SJCRH30 (cell line): ENCODE results near the gene PTTG1IP. TPM values are rescaled to one million over a fixed set of nuclear protein-coding genes. Genes with fewer than 3 reads are reported as not detected.

ENCODE experiments used
- DNase-seq, 2 experiments: peaks; one replicate each; pipeline ENCODE4 v3.0.0-alpha.2; 2015 to 2020
- H3K27ac ChIP-seq: fragments of 250-450 bp; sonication (Bioruptor Pico); 2 replicates; pipeline ENCODE4 v1.5.1; 2020; ENCODE audit warnings: mild to moderate bottlenecking, moderate library complexity
- H3K27me3 ChIP-seq: fragments of 250-450 bp; sonication (Bioruptor Pico); 2 replicates; pipeline ENCODE4 v1.5.1; 2020; ENCODE audit warnings: mild to moderate bottlenecking, moderate library complexity
- H3K36me3 ChIP-seq: fragments of 250-450 bp; sonication (Bioruptor Pico); 2 replicates; pipeline ENCODE4 v1.5.1; 2020; ENCODE audit warnings: mild to moderate bottlenecking, moderate library complexity
- H3K4me1 ChIP-seq: fragments of 250-450 bp; sonication (Bioruptor Pico); 2 replicates; pipeline ENCODE4 v1.5.1; 2020; ENCODE audit warnings: mild to moderate bottlenecking, moderate library complexity
- H3K4me3 ChIP-seq: fragments of 250-450 bp; sonication (Bioruptor Pico); 2 replicates; pipeline ENCODE4 v1.5.1; 2020; ENCODE audit warnings: mild to moderate bottlenecking, moderate library complexity
- H3K9me3 ChIP-seq: fragments of 250-450 bp; sonication (Bioruptor Pico); replicated peaks from 2 replicates; pipeline ENCODE4 v1.5.1; 2020; ENCODE audit warnings: mild to moderate bottlenecking, moderate library complexity
- total RNA-seq: library from RNA; depleted of rRNA; stranded (reverse); fragments of >200 nt; shearing (Covaris generic); gene quantifications from 2 replicates; pipeline ENCODE4 v1.2.3, GENCODE V29; 2014

PTTG1IP gene
- total RNA-seq, 1 experiment from 2014 or later = 195 TPM

DNA sequence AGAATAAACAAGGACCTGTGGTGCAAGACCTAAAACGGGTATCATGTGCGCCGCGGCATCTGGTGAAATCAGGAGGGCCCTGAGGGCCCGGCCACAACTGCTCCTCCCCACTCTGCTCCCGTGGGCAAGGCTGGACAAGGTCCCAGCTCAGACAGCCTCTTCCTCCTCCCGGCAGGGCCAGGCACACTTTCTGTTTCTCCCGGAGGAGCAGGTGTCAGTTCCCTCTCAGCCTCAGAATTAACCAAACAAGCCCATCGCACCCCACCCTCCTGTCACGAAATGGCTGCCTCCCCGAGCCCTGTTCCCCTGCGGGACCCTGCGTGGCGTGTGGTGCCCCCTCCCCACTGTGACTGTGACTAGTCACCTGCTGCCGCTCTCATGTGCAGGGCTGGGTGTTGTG lies 15.2 kb downstream of the PTTG1IP start:
- DNase-seq = no peak
- no peak overlapping the region for H3K4me3 ChIP-seq
- no peaks in the 10 kb centered on the region for H3K9me3 ChIP-seq
- no peaks in the 10 kb centered on the region for H3K27me3 ChIP-seq
- no peak overlapping the region for H3K27ac ChIP-seq
- H3K36me3 ChIP-seq = peaks cover 79% of the 10 kb centered on the region
- no peaks in the 10 kb centered on the region; the same call in 1 of the 2 replicates for H3K4me1 ChIP-seq

- Histone ChIP-seq H3K36me3 (peaks cover 77% of the 10 kb centered on the region), H3K9me3 (no peaks in the 10 kb centered on the region), H3K27me3 (no peaks in the 10 kb centered on the region), H3K27ac (no peak overlapping the region), H3K4me3 (no peak overlapping the region), H3K4me1 (peaks cover 6% of the 10 kb centered on the region)
- no peak for DNase-seq
Observed at GRCh38 chr21:44857127-44857892, 16.2 kb downstream of the PTTG1IP start.

GRCh38 chr21:44856131-44856530 lies 17.4 kb downstream of the PTTG1IP start:
- no peaks in the 10 kb centered on the region for H3K27me3 ChIP-seq
- no peak overlapping the region for H3K27ac ChIP-seq
- H3K4me1 ChIP-seq = peaks cover 6% of the 10 kb centered on the region
- peaks cover 78% of the 10 kb centered on the region for H3K36me3 ChIP-seq
- H3K4me3 ChIP-seq = no peak overlapping the region
- no peaks in the 10 kb centered on the region for H3K9me3 ChIP-seq
- no peak for DNase-seq

- no peak for DNase-seq
- Histone ChIP-seq H3K4me1 (peaks cover 6% of the 10 kb centered on the region), H3K27ac (no peak overlapping the region), H3K9me3 (no peaks in the 10 kb centered on the region), H3K27me3 (no peaks in the 10 kb centered on the region), H3K4me3 (no peak overlapping the region), H3K36me3 (peaks cover 82% of the 10 kb centered on the region)
Observed at GRCh38 chr21:44855572-44855971, 17.9 kb downstream of the PTTG1IP start.

DNA sequence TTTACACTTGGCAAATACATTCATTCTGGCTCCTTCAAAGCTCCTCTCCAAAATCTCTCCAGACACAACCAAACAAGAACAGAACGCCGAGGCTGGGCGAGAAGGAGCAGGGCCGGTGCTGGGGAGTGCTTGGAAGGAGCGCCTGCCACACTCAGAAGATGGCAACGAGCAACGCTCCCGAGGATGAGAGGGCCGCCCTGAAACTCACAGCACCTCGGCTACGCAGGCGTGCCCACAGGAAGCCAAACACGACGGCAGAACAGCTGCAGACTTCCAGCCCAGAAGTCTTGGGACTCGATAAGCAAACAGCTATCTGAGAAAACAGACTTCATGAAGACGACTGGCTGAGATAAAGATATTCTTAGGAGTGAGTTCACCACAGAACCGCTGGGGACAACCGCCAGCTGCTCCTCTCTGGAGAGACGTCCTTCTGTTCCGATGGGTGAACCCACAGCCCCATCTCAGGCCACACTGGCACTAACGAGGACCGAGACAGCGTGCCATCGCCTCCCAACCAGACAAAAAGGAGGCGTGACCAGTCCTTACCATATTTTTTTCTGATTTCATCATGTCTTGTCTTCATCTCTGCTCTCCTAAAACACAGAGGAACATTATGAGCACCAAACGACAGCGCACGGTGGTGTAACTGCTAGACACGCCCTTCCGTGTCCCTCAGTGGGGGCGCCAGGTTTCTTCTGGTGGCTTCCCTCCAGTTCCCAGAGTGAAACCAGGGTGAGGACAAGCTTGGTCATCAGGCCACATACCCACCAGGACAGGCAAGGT lies 18.6 kb downstream of the PTTG1IP start:
- Histone ChIP-seq H3K36me3 (peaks cover 82% of the 10 kb centered on the region), H3K4me1 (peaks cover 6% of the 10 kb centered on the region), H3K27ac (no peak overlapping the region), H3K9me3 (no peaks in the 10 kb centered on the region), H3K27me3 (no peaks in the 10 kb centered on the region), H3K4me3 (no peak overlapping the region)
- DNase-seq = no peak

- DNase-seq = no peak
- no peaks in the 10 kb centered on the region for H3K27me3 ChIP-seq
- peaks cover 82% of the 10 kb centered on the region for H3K36me3 ChIP-seq
- H3K4me1 ChIP-seq = peaks cover 6% of the 10 kb centered on the region
- no peak overlapping the region for H3K4me3 ChIP-seq
- H3K9me3 ChIP-seq = no peaks in the 10 kb centered on the region
- H3K27ac ChIP-seq = no peak overlapping the region
Observed at GRCh38 chr21:44854391-44854663, 19.2 kb downstream of the PTTG1IP start.

DNA sequence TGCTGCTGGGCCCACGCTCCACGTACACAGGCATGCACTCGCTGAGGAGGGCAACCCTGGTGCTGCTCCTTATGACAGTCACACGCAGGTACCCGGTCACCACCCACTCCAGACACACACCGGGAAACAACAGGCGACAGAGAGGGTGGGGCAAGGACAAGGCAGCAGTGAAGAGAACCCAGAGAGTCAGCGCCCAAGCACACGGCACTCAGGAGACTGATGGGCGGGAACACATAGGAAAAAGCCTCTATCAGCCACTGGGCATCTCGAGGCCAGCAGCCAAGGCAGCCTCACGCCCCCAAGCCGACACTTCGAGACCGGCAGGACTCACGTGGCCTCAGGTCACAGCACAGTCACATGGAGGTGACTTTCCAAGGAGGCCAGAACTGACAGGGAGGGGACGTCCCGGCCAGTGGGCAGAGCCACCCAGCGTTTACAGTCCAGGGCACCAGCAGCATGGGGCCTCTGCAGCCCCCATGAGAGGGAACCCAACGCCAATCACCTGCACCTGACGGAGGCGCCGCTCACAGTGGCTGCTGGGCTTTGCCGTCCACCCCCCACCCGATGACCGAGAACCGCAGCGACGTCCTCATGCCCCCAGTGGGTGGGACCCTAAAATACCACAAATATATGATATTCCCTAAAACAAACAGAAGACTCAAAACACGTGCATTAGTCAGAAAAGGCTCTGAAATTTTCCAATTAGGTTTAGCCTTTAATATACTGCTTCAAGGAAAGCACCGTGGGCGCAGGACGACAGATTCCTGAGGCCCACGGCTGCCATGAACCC lies 19.7 kb downstream of the PTTG1IP start:
- no peak overlapping the region for H3K27ac ChIP-seq
- H3K36me3 ChIP-seq = peaks cover 82% of the 10 kb centered on the region
- H3K9me3 ChIP-seq = no peaks in the 10 kb centered on the region
- no peaks in the 10 kb centered on the region for H3K27me3 ChIP-seq
- DNase-seq = no peak
- peaks cover 6% of the 10 kb centered on the region for H3K4me1 ChIP-seq
- no peak overlapping the region for H3K4me3 ChIP-seq

- peak in 1 of 2 experiments; percentile 35 for DNase-seq
- Histone ChIP-seq H3K4me3 (no peak overlapping the region), H3K27me3 (no peaks in the 10 kb centered on the region), H3K27ac (no peak overlapping the region), H3K4me1 (peaks cover 6% of the 10 kb centered on the region), H3K9me3 (no peaks in the 10 kb centered on the region), H3K36me3 (peaks cover 62% of the 10 kb centered on the region)
Observed at GRCh38 chr21:44850905-44851657, 22.4 kb downstream of the PTTG1IP start.

- Histone ChIP-seq H3K4me1 (peaks cover 6% of the 10 kb centered on the region), H3K36me3 (peaks cover 58% of the 10 kb centered on the region)
Observed at GRCh38 chr21:44850208-44850800, 23.2 kb downstream of the PTTG1IP start.

GRCh38 chr21:44849616-44850130 lies 23.8 kb downstream of the PTTG1IP start:
- Histone ChIP-seq H3K27me3 (no peaks in the 10 kb centered on the region), H3K4me3 (no peak overlapping the region), H3K9me3 (no peaks in the 10 kb centered on the region), H3K27ac (no peak overlapping the region), H3K36me3 (peaks cover 52% of the 10 kb centered on the region), H3K4me1 (peaks cover 6% of the 10 kb centered on the region)
- no peak for DNase-seq

More at GRCh38 chr21:44850208-44850800, 23.2 kb downstream of the PTTG1IP start:
- Histone ChIP-seq H3K27me3 (no peaks in the 10 kb centered on the region), H3K27ac (no peak overlapping the region), H3K4me3 (no peak overlapping the region), H3K9me3 (no peaks in the 10 kb centered on the region)
- no peak for DNase-seq

DNA sequence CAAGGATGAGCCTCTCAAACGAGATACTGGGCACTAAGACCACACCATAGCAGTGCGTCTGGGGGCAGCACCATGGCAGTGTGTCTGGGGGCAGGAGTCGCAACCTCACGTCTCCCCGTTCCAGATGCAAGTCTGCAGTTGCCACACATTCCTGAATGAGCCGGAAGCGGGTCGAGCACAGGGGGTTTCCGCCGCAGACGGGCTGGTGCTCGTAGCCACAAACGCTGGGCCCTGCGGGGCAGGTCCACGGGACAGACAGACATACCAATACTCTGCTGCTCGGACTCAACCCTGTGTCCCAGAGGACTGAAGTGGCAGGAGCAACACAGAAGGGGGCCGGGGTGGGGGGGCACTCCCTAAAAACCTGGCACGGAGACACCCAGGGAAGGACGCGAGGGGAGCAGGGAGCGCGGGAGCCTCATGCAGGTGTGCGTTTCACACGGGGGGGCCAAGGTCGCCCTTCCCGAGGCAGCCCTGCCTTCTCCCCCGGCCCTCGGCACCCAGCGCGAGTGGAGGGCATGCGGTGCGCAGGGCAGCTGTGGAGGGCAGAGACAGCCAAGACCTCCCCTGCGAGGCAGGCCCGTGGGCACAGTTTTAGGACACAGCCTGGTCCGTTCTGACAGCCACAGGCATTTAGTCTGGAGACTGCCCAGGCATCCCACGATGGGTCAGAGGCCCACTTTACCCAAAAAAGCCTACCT lies 24.5 kb downstream of the PTTG1IP start:
- no peak overlapping the region for H3K27ac ChIP-seq

GRCh38 chr21:44847261-44848056 lies 26.0 kb downstream of the PTTG1IP start:
- Histone ChIP-seq H3K4me3 (no peak overlapping the region), H3K36me3 (peaks cover 36% of the 10 kb centered on the region), H3K27me3 (no peaks in the 10 kb centered on the region), H3K27ac (no peak overlapping the region), H3K9me3 (no peaks in the 10 kb centered on the region), H3K4me1 (no peaks in the 10 kb centered on the region; the same call in 1 of the 2 replicates)
- DNase-seq = no peak

More for the DNA sequence above, 24.5 kb downstream of the PTTG1IP start:
- Histone ChIP-seq H3K9me3 (no peaks in the 10 kb centered on the region), H3K4me3 (no peak overlapping the region), H3K27me3 (no peaks in the 10 kb centered on the region), H3K36me3 (peaks cover 45% of the 10 kb centered on the region), H3K4me1 (peaks cover 6% of the 10 kb centered on the region)
- DNase-seq = no peak
